ENCODE data around the gene TCF20. TPM values are rescaled to one million over a fixed set of nuclear protein-coding genes. Genes with fewer than 3 reads are reported as not detected.

Gene TCF20
- total RNA-seq, 4 donors from 2014 or later = 40.2 to 52.5 (median 41.0) TPM

- Histone ChIP-seq H3K27me3 (no peaks in the 10 kb centered on the region), H3K4me1 (peaks cover 5 to 85% (median 34%) of the 10 kb centered on the region in 3 donors), H3K4me3 (peak overlapping the region; percentile 91 to 99 (median 99)), H3K27ac (peak overlapping the region; percentile 93 to 99 (median 98)), H3K36me3 (peaks cover 0 to 11% (median 0%) of the 10 kb centered on the region in 3 donors), H3K9me3 (no peaks in the 10 kb centered on the region)
- 61 to 67% methylated on average over 5 to 13 of the region's 20 CpGs for WGBS, 2 donors
- DNase-seq = no peak
- intact Hi-C loops (cut with DNase I) = no loop called here
- TF ChIP-seq POLR2A (IDR thresholded peaks at IDR 0.05) (no peak), CTCF (IDR thresholded peaks at IDR 0.05) (no peak)
These were observed 849 bp upstream of the TCF20 start for GRCh38 chr22:42271191-42271813.

- DNase-seq = no peak
- peaks cover 0 to 11% (median 0%) of the 10 kb centered on the region in 3 donors for H3K36me3 ChIP-seq
- no CpG with 5 or more reads among the region's 37 CpGs for WGBS, 2 donors
These were observed 310 bp downstream of the TCF20 start for GRCh38 chr22:42270176-42270509.

GRCh38 chr22:42269432-42270175, 849 bp downstream of the TCF20 start:
- intact Hi-C loops (cut with DNase I) = no loop called here
- Histone ChIP-seq H3K27ac (peak overlapping the region; percentile 93 to 99 (median 98)), H3K36me3 (peaks cover 0 to 11% (median 0%) of the 10 kb centered on the region in 3 donors), H3K9me3 (no peaks in the 10 kb centered on the region), H3K4me1 (peaks cover 5 to 85% (median 32%) of the 10 kb centered on the region in 3 donors), H3K27me3 (no peaks in the 10 kb centered on the region), H3K4me3 (peak overlapping the region; percentile 91 to 99 (median 99))
- peak in 2 of 6 experiments; percentile 16 to 32 for TF ChIP-seq CTCF (IDR thresholded peaks at IDR 0.05)
- peak in 1 of 4 donors; percentile 43 for TF ChIP-seq POLR2A (IDR thresholded peaks at IDR 0.05)
- no peak for DNase-seq
- WGBS, 2 donors = 0% methylated on average over 10 to 14 of the region's 70 CpGs

More at GRCh38 chr22:42270176-42270509, 310 bp downstream of the TCF20 start:
- intact Hi-C loops (cut with DNase I) = no loop called here
- TF ChIP-seq POLR2A (IDR thresholded peaks at IDR 0.05) = no peak
- no peak for TF ChIP-seq CTCF (IDR thresholded peaks at IDR 0.05)
- H3K27ac ChIP-seq = peak overlapping the region; percentile 93 to 99 (median 98)
- no peaks in the 10 kb centered on the region for H3K27me3 ChIP-seq
- no peaks in the 10 kb centered on the region for H3K9me3 ChIP-seq
- H3K4me1 ChIP-seq = peaks cover 5 to 85% (median 32%) of the 10 kb centered on the region in 3 donors
- H3K4me3 ChIP-seq = peak overlapping the region; percentile 91 to 99 (median 99)

GRCh38 chr22:42268852-42269410, 1.5 kb downstream of the TCF20 start:
- Histone ChIP-seq H3K27ac (peak overlapping the region; percentile 93 to 99 (median 98)), H3K36me3 (peaks cover 0 to 11% (median 0%) of the 10 kb centered on the region in 3 donors), H3K9me3 (no peaks in the 10 kb centered on the region), H3K4me3 (peak overlapping the region; percentile 91 to 99 (median 99)), H3K4me1 (peaks cover 5 to 85% (median 31%) of the 10 kb centered on the region in 3 donors), H3K27me3 (no peaks in the 10 kb centered on the region)
- intact Hi-C loops (cut with DNase I) = no loop called here
- 5 to 8% methylated on average over 9 of the region's 9 CpGs for WGBS, 2 donors
- no peak for DNase-seq
- TF ChIP-seq CTCF (IDR thresholded peaks at IDR 0.05) (no peak), POLR2A (IDR thresholded peaks at IDR 0.05) (no peak)

- DNase-seq = no peak
- TF ChIP-seq POLR2A (IDR thresholded peaks at IDR 0.05) (no peak), CTCF (IDR thresholded peaks at IDR 0.05) (no peak)
- 65 to 70% methylated on average over 2 of the region's 2 CpGs for WGBS, 2 donors
These were observed 5.1 kb downstream of the TCF20 start for GRCh38 chr22:42265321-42265720.

More at GRCh38 chr22:42265321-42265720, 5.1 kb downstream of the TCF20 start:
- H3K27ac ChIP-seq = no peak overlapping the region
- peaks cover 0 to 11% (median 0%) of the 10 kb centered on the region in 3 donors for H3K36me3 ChIP-seq
- no peaks in the 10 kb centered on the region for H3K27me3 ChIP-seq
- intact Hi-C loops (cut with DNase I) = no loop called here
- H3K9me3 ChIP-seq = no peaks in the 10 kb centered on the region
- no peak overlapping the region for H3K4me3 ChIP-seq
- H3K4me1 ChIP-seq = peaks cover 0 to 78% (median 21%) of the 10 kb centered on the region in 3 donors
